ENCODE measurements around the gene CRISPLD2.

CRISPLD2 gene

GRCh38 chr16:84800158-84800978 lies 19.4 kb upstream of the CRISPLD2 start:
- no peak for DNase-seq (ENCODE audit: low spot score)

GRCh38 chr16:84803146-84803545 lies 16.6 kb upstream of the CRISPLD2 start:
- DNase-seq (ENCODE audit: low spot score) = no peak

GRCh38 chr16:84804326-84804725 lies 15.5 kb upstream of the CRISPLD2 start:
- no peak for DNase-seq (ENCODE audit: low spot score)

GRCh38 chr16:84806256-84806889 lies 13.4 kb upstream of the CRISPLD2 start:
- DNase-seq (ENCODE audit: low spot score) = no peak

GRCh38 chr16:84806890-84807258 lies 12.9 kb upstream of the CRISPLD2 start:
- no peak for DNase-seq (ENCODE audit: low spot score)

GRCh38 chr16:84807776-84808175 lies 12.0 kb upstream of the CRISPLD2 start:
- no peak for DNase-seq (ENCODE audit: low spot score)

GRCh38 chr16:84808826-84809225 lies 11.0 kb upstream of the CRISPLD2 start:
- no peak for DNase-seq (ENCODE audit: low spot score)

- DNase-seq (ENCODE audit: low spot score) = peak; percentile 13
Measured at GRCh38 chr16:84810518-84811273, 9.1 kb upstream of the CRISPLD2 start.

GRCh38 chr16:84811529-84811928 lies 8.3 kb upstream of the CRISPLD2 start:
- no peak for DNase-seq (ENCODE audit: low spot score)

GRCh38 chr16:84813141-84813934 lies 6.4 kb upstream of the CRISPLD2 start:
- no peak for DNase-seq (ENCODE audit: low spot score)

- no peak for DNase-seq (ENCODE audit: low spot score)
Measured at GRCh38 chr16:84815462-84815861, 4.3 kb upstream of the CRISPLD2 start.

GRCh38 chr16:84816023-84816422 lies 3.8 kb upstream of the CRISPLD2 start:
- no peak for DNase-seq (ENCODE audit: low spot score)

GRCh38 chr16:84816485-84816884 lies 3.3 kb upstream of the CRISPLD2 start:
- no peak for DNase-seq (ENCODE audit: low spot score)

GRCh38 chr16:84817206-84817605 lies 2.6 kb upstream of the CRISPLD2 start:
- no peak for DNase-seq (ENCODE audit: low spot score)

GRCh38 chr16:84817613-84818012 lies 2.2 kb upstream of the CRISPLD2 start:
- no peak for DNase-seq (ENCODE audit: low spot score)

- no peak for DNase-seq (ENCODE audit: low spot score)
Measured at GRCh38 chr16:84818133-84818532, 1.7 kb upstream of the CRISPLD2 start.

- no peak for DNase-seq (ENCODE audit: low spot score)
Measured at GRCh38 chr16:84818989-84819643, 669 bp upstream of the CRISPLD2 start.

- DNase-seq (ENCODE audit: low spot score) = no peak
Measured at GRCh38 chr16:84820305-84820684, 510 bp downstream of the CRISPLD2 start.

- no peak for DNase-seq (ENCODE audit: low spot score)
Measured at GRCh38 chr16:84820771-84821170, 986 bp downstream of the CRISPLD2 start.

- no peak for DNase-seq (ENCODE audit: low spot score)
Measured at GRCh38 chr16:84821179-84821578, 1.4 kb downstream of the CRISPLD2 start.

All from CD4-positive, alpha-beta T cell treated with Interleukin-2 at 100 ng/mL for 4 hours (primary cell).